SK-N-SH treated with all-trans-retinoic acid at 6 μM for 48 hours (cell line): Measurements from ENCODE around the gene IFT43.

Experiments used
- ARNTL ChIP-seq: fragments of 450-650 bp; formaldehyde crosslinking; IDR thresholded peaks from 2 replicates; pipeline ENCODE4 v1.5.0; 2020; ENCODE audit warnings: low read depth, mild to moderate bottlenecking, moderate library complexity, borderline replicate concordance
- BACH2 ChIP-seq: fragments of 250-450 bp; sonication (Bioruptor Pico); IDR thresholded peaks from 2 replicates; pipeline ENCODE4 v1.9.0; 2021; ENCODE audit warnings: mild to moderate bottlenecking, borderline replicate concordance
- PPARA ChIP-seq: fragments of 250-450 bp; sonication (Bioruptor Pico); IDR thresholded peaks from 2 replicates; pipeline ENCODE4 v1.5.0; 2020; ENCODE audit warnings: mild to moderate bottlenecking, borderline replicate concordance
- SNAI2 ChIP-seq: fragments of 250-450 bp; sonication (Bioruptor Pico); IDR thresholded peaks from 2 replicates; pipeline ENCODE4 v1.5.0; 2020; ENCODE audit warnings: mild to moderate bottlenecking, moderate library complexity

GRCh38 chr14:75989134-75989533 is 3.6 kb downstream of the IFT43 start:
- TF ChIP-seq PPARA (CRISPR knock-in tag) (no peak), ARNTL (CRISPR knock-in tag) (no peak), SNAI2 (no peak), BACH2 (no peak)
